ENCODE measurements around the gene BMP7. TPM values are rescaled to one million over a fixed set of nuclear protein-coding genes. Genes with fewer than 3 reads are reported as not detected.

The BMP7 gene
- total RNA-seq, 1 donor from 2014 or later, result 23.0 TPM

GRCh38 chr20:57255183-57255582 is 11.3 kb downstream of the BMP7 start:
- Mint-ChIP-seq H3K4me3 (no peak overlapping the region), H3K27ac (no peak overlapping the region), H3K4me1 (peaks cover 44% of the 10 kb centered on the region), H3K9me3 (no peaks in the 10 kb centered on the region), H3K36me3 (no peaks in the 10 kb centered on the region), H3K27me3 (ENCODE audit: low read depth) (no peaks in the 10 kb centered on the region)
- no peak for DNase-seq (ENCODE audit: low spot score in 2 of 2, unreplicated experiment in 2 of 2)
- no peak for TF ChIP-seq CTCF (IDR thresholded peaks at IDR 0.05; ENCODE audit: unreplicated experiment)

GRCh38 chr20:57252559-57253162 is 13.8 kb downstream of the BMP7 start:
- H3K27me3 Mint-ChIP-seq (ENCODE audit: low read depth), result no peaks in the 10 kb centered on the region
- peaks cover 21% of the 10 kb centered on the region for H3K4me1 Mint-ChIP-seq
- peaks cover 3% of the 10 kb centered on the region for H3K36me3 Mint-ChIP-seq
- no peak overlapping the region for H3K4me3 Mint-ChIP-seq
- no peak overlapping the region for H3K27ac Mint-ChIP-seq
- peaks cover 7% of the 10 kb centered on the region for H3K9me3 Mint-ChIP-seq
- no peak for TF ChIP-seq CTCF (IDR thresholded peaks at IDR 0.05; ENCODE audit: unreplicated experiment)
- no peak for DNase-seq (ENCODE audit: low spot score in 2 of 2, unreplicated experiment in 2 of 2)

- peaks cover 3% of the 10 kb centered on the region for H3K36me3 Mint-ChIP-seq
- no peak for TF ChIP-seq CTCF (IDR thresholded peaks at IDR 0.05; ENCODE audit: unreplicated experiment)
- no peaks in the 10 kb centered on the region for H3K27me3 Mint-ChIP-seq (ENCODE audit: low read depth)
- no peak overlapping the region for H3K4me3 Mint-ChIP-seq
- H3K9me3 Mint-ChIP-seq, result peaks cover 7% of the 10 kb centered on the region
- peaks cover 22% of the 10 kb centered on the region for H3K4me1 Mint-ChIP-seq
- no peak overlapping the region for H3K27ac Mint-ChIP-seq
- DNase-seq (ENCODE audit: low spot score in 2 of 2, unreplicated experiment in 2 of 2), result no peak
Measured at GRCh38 chr20:57251949-57252348, 14.5 kb downstream of the BMP7 start.

- H3K27me3 Mint-ChIP-seq (ENCODE audit: low read depth), result no peaks in the 10 kb centered on the region
- peaks cover 22% of the 10 kb centered on the region for H3K4me1 Mint-ChIP-seq
- H3K9me3 Mint-ChIP-seq, result peaks cover 7% of the 10 kb centered on the region
- H3K4me3 Mint-ChIP-seq, result no peak overlapping the region
- no peak for DNase-seq (ENCODE audit: low spot score in 2 of 2, unreplicated experiment in 2 of 2)
- no peak for TF ChIP-seq CTCF (IDR thresholded peaks at IDR 0.05; ENCODE audit: unreplicated experiment)
- no peak overlapping the region for H3K27ac Mint-ChIP-seq
- H3K36me3 Mint-ChIP-seq, result peaks cover 3% of the 10 kb centered on the region
Measured at GRCh38 chr20:57251344-57251743, 15.1 kb downstream of the BMP7 start.

GRCh38 chr20:57250607-57251343 is 15.7 kb downstream of the BMP7 start:
- Mint-ChIP-seq H3K9me3 (peaks cover 7% of the 10 kb centered on the region), H3K4me1 (peaks cover 21% of the 10 kb centered on the region), H3K36me3 (peaks cover 3% of the 10 kb centered on the region), H3K4me3 (no peak overlapping the region), H3K27me3 (ENCODE audit: low read depth) (no peaks in the 10 kb centered on the region), H3K27ac (no peak overlapping the region)
- no peak for TF ChIP-seq CTCF (IDR thresholded peaks at IDR 0.05; ENCODE audit: unreplicated experiment)
- DNase-seq (ENCODE audit: low spot score in 2 of 2, unreplicated experiment in 2 of 2), result no peak
